ENCODE measurements around the gene SBF2.

SBF2 gene

DNA sequence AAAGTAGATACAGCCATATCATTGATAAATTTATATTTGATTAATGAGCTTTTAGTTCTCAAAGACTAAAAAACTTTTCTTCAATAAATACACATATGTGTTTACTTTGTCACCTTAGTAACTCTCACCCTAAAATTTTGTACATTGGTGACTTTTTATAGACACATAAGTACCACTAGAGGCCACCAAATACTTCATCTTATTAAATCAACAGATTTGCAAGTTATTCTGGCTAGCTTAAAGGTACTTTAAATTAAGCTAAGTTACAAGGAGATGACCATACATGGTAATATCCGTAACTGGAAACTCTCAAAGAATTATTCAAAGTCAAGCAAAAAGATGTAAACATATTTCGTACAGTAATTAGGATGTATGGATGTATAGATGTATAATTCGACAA lies 112.2 kb downstream of the SBF2 start:
- Histone ChIP-seq H3K36me3 (replicated peaks; ENCODE audit: low read depth, low read length) (no peaks in the 10 kb centered on the region), H3K27me3 (ENCODE audit: low read depth, low read length) (no peaks in the 10 kb centered on the region; the same call in 1 of the 2 replicates), H3K79me2 (ENCODE audit: low read length) (no peaks in the 10 kb centered on the region), H4K20me1 (ENCODE audit: insufficient read depth, low read length) (no peaks in the 10 kb centered on the region), H3K9ac (ENCODE audit: low read length) (no peak overlapping the region), H3K4me2 (ENCODE audit: low read length) (no peak overlapping the region), H2AFZ (ENCODE audit: low read depth, low read length) (no peak overlapping the region), H3K4me1 (ENCODE audit: low read length) (no peaks in the 10 kb centered on the region), H3K27ac (ENCODE audit: low read length) (no peak overlapping the region), H3K9me3 (ENCODE audit: insufficient read depth, low read length) (no peaks in the 10 kb centered on the region), H3K4me3 (ENCODE audit: low read length) (no peak overlapping the region)
- TF ChIP-seq, protein P1, sequence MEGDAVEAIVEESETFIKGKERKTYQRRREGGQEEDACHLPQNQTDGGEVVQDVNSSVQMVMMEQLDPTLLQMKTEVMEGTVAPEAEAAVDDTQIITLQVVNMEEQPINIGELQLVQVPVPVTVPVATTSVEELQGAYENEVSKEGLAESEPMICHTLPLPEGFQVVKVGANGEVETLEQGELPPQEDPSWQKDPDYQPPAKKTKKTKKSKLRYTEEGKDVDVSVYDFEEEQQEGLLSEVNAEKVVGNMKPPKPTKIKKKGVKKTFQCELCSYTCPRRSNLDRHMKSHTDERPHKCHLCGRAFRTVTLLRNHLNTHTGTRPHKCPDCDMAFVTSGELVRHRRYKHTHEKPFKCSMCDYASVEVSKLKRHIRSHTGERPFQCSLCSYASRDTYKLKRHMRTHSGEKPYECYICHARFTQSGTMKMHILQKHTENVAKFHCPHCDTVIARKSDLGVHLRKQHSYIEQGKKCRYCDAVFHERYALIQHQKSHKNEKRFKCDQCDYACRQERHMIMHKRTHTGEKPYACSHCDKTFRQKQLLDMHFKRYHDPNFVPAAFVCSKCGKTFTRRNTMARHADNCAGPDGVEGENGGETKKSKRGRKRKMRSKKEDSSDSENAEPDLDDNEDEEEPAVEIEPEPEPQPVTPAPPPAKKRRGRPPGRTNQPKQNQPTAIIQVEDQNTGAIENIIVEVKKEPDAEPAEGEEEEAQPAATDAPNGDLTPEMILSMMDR (IDR thresholded peaks at IDR 0.05; ENCODE audit: low read depth, low read length) = peak; percentile 46
- no peak for TF ChIP-seq EZH2phosphoT487 (IDR thresholded peaks at IDR 0.05; ENCODE audit: low read depth)

GRCh38 chr11:10164621-10165020 lies 129.4 kb downstream of the SBF2 start:
- no peaks in the 10 kb centered on the region for H3K36me3 ChIP-seq (replicated peaks; ENCODE audit: low read depth, low read length)
- no peak overlapping the region for H3K4me3 ChIP-seq (ENCODE audit: low read length)

DNA sequence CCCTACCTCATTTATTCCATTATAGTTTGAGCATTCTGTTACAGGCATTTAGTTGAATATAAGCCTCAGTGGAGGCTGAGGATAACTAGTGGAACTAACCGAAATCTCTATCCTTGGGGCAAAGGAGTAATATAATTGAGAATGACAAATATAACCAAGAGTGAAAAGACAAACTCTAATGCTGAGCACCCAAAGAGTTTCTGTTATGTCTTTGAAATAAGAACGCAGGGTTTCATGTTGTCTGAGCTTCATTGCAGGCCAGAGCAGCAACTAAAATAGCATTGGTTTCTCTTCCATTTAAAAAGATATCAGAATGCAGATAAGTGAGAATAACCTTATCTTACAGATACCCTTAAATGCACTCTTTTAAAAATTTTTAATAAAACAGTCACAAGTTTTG lies 131.8 kb downstream of the SBF2 start:
- H2AFZ ChIP-seq (ENCODE audit: low read depth, low read length) = no peak overlapping the region
- H3K27ac ChIP-seq (ENCODE audit: low read length) = no peak overlapping the region
- no peaks in the 10 kb centered on the region for H3K4me1 ChIP-seq (ENCODE audit: low read length)
- H3K4me3 ChIP-seq (ENCODE audit: low read length) = no peak overlapping the region
- H3K4me2 ChIP-seq (ENCODE audit: low read length) = no peak overlapping the region
- no peaks in the 10 kb centered on the region for H3K36me3 ChIP-seq (replicated peaks; ENCODE audit: low read depth, low read length)
- H3K9ac ChIP-seq (ENCODE audit: low read length) = no peak overlapping the region
- no peaks in the 10 kb centered on the region for H3K79me2 ChIP-seq (ENCODE audit: low read length)
- no peaks in the 10 kb centered on the region for H3K9me3 ChIP-seq (ENCODE audit: insufficient read depth, low read length)
- H3K27me3 ChIP-seq (ENCODE audit: low read depth, low read length) = peaks cover 15% of the 10 kb centered on the region
- H4K20me1 ChIP-seq (ENCODE audit: insufficient read depth, low read length) = no peaks in the 10 kb centered on the region
- no peak for TF ChIP-seq EZH2phosphoT487 (IDR thresholded peaks at IDR 0.05; ENCODE audit: low read depth)
- TF ChIP-seq, protein P1 (IDR thresholded peaks at IDR 0.05; ENCODE audit: low read depth, low read length) = no peak

More at GRCh38 chr11:10164621-10165020, 129.4 kb downstream of the SBF2 start:
- no peak overlapping the region for H2AFZ ChIP-seq (ENCODE audit: low read depth, low read length)
- no peak overlapping the region for H3K9ac ChIP-seq (ENCODE audit: low read length)
- H4K20me1 ChIP-seq (ENCODE audit: insufficient read depth, low read length) = no peaks in the 10 kb centered on the region
- no peaks in the 10 kb centered on the region for H3K9me3 ChIP-seq (ENCODE audit: insufficient read depth, low read length)
- no peak overlapping the region for H3K4me2 ChIP-seq (ENCODE audit: low read length)
- no peaks in the 10 kb centered on the region for H3K79me2 ChIP-seq (ENCODE audit: low read length)
- no peaks in the 10 kb centered on the region for H3K4me1 ChIP-seq (ENCODE audit: low read length)
- H3K27me3 ChIP-seq (ENCODE audit: low read depth, low read length) = peaks cover 14% of the 10 kb centered on the region
- no peak for TF ChIP-seq EZH2phosphoT487 (IDR thresholded peaks at IDR 0.05; ENCODE audit: low read depth)
- TF ChIP-seq, protein P1 (IDR thresholded peaks at IDR 0.05; ENCODE audit: low read depth, low read length) = no peak
- H3K27ac ChIP-seq (ENCODE audit: low read length) = no peak overlapping the region

DNA sequence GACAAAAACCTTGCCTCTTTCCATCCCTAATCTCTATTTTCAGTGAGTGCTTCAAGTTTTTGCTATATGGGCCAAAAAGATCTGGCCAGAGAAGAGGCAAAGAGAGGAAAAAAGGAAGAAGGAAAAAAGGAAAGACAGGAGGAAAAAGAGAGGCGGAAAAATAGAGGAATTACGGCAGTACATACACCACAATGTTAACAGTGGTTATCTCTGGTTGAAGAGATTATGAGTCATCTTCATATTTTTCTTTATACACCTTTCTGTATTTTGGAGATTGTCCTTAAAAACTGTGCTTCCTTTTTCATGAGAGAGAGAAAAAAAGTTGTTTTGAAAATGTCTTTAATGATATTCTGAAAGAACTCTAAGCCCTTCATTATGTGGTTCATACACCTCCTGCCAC lies 133.7 kb downstream of the SBF2 start:
- no peak overlapping the region for H3K27ac ChIP-seq (ENCODE audit: low read length)
- no peaks in the 10 kb centered on the region for H4K20me1 ChIP-seq (ENCODE audit: insufficient read depth, low read length)
- H3K36me3 ChIP-seq (replicated peaks; ENCODE audit: low read depth, low read length) = no peaks in the 10 kb centered on the region
- no peak overlapping the region for H3K4me3 ChIP-seq (ENCODE audit: low read length)
- H3K79me2 ChIP-seq (ENCODE audit: low read length) = no peaks in the 10 kb centered on the region
- peaks cover 15% of the 10 kb centered on the region for H3K27me3 ChIP-seq (ENCODE audit: low read depth, low read length)
- H3K4me2 ChIP-seq (ENCODE audit: low read length) = no peak overlapping the region
- H3K4me1 ChIP-seq (ENCODE audit: low read length) = no peaks in the 10 kb centered on the region
- no peak overlapping the region for H2AFZ ChIP-seq (ENCODE audit: low read depth, low read length)
- TF ChIP-seq, protein P1 (IDR thresholded peaks at IDR 0.05; ENCODE audit: low read depth, low read length) = no peak
- TF ChIP-seq EZH2phosphoT487 (IDR thresholded peaks at IDR 0.05; ENCODE audit: low read depth) = no peak
- H3K9me3 ChIP-seq (ENCODE audit: insufficient read depth, low read length) = no peaks in the 10 kb centered on the region
- H3K9ac ChIP-seq (ENCODE audit: low read length) = no peak overlapping the region
